NCI-H1436 treated with DMSO at 0.1 percent for 48 hours (cell line): ENCODE measurements around the gene PLA2G2C.

Experiments
- DNase-seq: peaks from one replicate; lab custom pipeline; 2025; lab: John Stamatoyannopoulos, UW

The PLA2G2C gene

DNA sequence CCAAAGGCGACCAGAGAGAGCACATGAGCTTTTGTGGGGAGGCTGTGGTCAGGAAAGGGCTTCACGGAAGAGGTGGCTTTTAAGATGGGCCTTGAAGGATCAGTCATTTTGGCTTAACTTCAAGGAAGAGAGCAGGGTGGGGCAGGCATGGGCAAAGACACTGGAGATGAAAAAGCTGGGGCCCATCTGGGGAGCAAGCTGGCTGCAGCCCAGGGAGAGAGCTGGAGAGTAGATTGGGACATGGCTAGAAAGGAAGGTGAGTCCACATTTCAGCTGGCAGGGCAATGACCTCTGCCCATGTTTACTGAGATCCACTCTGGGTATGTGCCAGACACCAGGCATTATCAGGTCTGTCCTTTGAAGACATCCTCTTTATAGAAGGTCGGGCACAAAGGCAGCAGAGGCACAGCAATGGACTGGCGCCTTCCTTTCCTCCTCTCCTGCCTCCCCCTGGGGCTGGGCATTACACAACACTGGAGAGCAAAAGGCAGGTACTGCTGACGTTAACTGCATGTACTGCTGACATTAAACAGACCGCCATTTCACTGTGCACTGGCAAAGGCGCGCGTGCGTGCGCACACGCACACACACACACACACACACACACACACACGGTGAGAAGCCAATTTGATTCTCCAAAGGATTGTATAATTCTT lies 2.6 kb downstream of the PLA2G2C start:
- no peak for DNase-seq

DNA sequence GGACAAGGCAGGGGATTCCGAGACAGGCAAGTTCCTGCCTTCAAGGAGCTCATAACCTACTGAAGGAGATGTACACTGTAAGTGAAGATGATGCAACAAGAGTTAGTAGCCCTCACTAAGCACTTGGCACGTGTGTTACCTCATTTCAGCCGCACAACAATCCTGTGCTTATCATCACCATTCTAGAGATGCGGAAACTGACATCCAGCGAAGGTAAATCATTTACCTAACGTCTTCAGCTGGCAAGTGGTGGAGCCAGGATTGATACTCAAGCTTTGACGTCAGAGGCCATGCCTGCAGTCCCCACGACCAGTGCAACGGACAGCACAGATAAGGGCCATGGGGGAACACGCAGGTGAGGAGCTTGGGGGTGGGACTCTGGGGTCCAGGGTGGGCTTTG lies 3.3 kb downstream of the PLA2G2C start:
- no peak for DNase-seq

- no peak for DNase-seq
Observed at GRCh38 chr1:20182415-20182814, 3.9 kb downstream of the PLA2G2C start.

GRCh38 chr1:20180844-20181207 lies 5.5 kb downstream of the PLA2G2C start:
- no peak for DNase-seq

DNA sequence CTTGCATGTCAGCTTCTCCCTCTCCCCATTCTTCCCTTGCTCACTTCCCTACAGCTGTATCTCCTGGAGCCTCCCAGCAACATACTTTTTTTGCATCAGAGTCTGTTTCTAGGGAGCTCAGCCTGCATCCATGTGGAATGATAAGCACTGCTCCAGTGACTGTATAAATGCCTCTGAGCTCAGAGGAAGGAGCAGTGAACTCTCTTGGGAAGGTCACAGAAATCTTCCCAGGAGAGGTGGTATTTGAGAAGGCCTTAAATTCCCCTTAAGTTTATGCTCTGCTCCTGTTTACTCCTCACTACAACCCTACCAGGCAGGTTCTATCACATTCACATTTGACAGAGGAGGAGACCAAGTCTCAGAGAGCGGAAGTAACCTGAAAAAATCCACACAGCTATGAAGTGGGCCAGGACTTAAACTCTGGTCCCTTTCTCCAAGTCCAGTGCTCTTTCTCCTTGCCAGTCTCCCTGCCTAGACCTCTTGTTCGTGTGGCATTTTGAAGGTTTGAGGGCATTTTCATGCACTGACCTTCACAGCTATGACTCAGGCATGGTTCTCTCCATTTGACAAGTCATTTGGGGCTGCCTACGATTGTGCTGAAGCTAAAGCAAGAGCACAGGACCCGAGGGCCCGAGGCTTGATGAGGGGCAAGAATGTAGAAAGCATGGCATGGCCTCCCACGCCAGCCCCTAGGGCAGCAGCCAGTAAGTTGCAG lies 6.0 kb downstream of the PLA2G2C start:
- no peak for DNase-seq

DNA sequence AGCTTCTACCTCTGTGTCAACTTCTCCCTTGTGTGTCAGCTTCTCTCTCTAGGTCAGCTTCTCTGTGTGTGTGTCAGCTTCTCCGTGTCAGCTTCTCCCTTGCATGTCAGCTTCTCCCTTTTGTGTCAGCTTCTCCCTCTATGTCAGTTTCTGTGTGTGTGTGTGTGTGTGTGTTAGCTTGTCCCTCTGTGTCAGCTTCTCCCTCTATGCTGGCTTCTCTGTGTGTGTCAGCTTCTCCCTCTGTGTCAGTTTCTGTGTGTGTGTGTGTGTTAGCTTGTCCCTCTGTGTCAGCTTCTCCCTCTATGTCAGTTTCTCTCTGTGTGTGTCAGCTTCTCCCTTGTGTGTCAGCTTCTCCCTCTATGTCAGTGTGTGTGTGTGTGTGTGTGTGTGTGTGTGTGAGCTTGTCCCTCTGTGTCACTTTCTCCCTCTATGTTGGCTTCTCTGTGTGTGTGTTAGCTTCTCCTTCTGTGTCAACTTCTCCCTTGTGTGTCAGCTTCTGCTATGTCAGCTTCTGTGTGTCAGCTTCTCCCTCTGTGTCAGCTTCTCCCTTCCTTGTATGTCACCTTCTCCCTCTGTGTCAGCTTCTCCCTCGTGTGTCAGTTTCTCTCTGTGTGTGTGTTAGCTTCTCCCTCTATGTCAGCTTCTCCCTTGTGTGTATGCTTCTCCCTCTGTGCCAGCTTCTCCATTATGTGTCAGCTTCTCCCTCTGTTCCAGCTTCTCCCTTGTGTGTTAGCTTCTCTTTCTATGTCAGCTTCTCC lies 6.8 kb downstream of the PLA2G2C start:
- no peak for DNase-seq

- DNase-seq: no peak
Observed at GRCh38 chr1:20178634-20179370, 7.5 kb downstream of the PLA2G2C start.

- no peak for DNase-seq
Observed at GRCh38 chr1:20174937-20175666, 11.2 kb downstream of the PLA2G2C start.

DNA sequence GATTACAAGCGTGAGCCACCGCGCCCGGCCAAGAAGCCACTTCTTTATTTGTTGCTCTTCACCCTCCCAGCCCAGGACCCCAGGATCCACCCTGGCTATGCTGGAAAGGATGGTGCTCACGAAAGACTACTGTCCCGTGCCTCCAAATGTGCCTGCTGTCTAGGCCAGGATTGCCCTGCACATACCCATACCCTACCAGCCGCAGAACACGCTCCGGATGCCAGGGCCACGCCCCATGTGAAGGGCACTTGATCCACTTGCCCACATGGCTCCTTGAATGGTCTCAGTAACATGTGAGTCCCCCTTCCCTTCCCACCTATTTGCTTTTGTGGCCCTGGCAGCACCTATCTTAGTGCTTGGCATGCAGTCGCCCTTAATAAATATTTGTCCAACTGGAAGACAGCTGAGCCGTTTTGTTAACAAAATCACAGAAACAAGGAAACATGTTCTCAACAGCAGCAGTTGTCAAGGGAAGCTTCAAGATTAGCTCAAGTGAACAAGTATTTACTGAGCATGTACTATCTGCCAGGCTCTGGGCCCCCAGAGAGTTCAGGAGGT lies 14.2 kb downstream of the PLA2G2C start:
- no peak for DNase-seq

GRCh38 chr1:20169932-20170331 lies 16.4 kb downstream of the PLA2G2C start:
- DNase-seq: no peak

- DNase-seq: no peak
Observed at GRCh38 chr1:20168564-20169491, 17.5 kb downstream of the PLA2G2C start.

GRCh38 chr1:20167126-20167525 lies 19.2 kb downstream of the PLA2G2C start:
- no peak for DNase-seq

- no peak for DNase-seq
Observed at GRCh38 chr1:20166051-20166450, 20.3 kb downstream of the PLA2G2C start.

GRCh38 chr1:20165522-20165951 lies 20.8 kb downstream of the PLA2G2C start:
- DNase-seq: no peak

- DNase-seq: no peak
Observed at GRCh38 chr1:20164694-20165202, 21.6 kb downstream of the PLA2G2C start.

GRCh38 chr1:20160034-20160433 lies 26.3 kb downstream of the PLA2G2C start:
- no peak for DNase-seq

DNA sequence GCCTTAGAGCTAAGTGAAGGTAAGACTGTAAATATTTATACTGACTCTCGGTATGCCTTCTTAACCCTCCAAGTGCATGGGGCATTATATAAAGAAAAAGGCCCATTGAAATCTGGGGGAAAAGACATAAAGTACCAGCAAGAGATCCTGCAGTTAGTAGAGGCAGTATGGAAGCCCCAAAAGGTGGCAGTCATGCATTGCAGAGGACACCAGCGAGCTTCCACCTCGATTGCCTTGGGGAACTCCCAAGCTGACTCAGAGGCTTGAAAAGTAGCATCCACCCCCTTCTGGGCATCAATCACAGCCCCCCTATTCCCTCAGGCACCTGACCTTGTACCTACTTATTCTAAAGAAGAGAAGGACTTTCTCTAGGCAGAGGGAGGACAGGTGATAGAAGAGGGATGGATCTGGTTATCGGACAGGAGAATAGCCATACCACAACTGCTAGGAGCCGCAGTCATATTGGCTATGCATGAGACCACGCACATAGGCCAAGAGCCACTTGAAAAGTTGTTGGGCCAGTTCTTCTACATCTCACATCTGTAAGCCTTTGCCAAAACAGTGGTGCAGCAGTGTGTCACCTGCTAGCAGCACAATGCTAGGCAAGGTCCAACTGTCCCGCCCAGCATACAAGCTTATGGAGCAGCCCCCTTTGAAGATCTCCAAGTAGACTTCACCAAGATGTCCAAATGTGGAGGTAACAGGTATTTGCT lies 27.8 kb downstream of the PLA2G2C start:
- DNase-seq: no peak

DNA sequence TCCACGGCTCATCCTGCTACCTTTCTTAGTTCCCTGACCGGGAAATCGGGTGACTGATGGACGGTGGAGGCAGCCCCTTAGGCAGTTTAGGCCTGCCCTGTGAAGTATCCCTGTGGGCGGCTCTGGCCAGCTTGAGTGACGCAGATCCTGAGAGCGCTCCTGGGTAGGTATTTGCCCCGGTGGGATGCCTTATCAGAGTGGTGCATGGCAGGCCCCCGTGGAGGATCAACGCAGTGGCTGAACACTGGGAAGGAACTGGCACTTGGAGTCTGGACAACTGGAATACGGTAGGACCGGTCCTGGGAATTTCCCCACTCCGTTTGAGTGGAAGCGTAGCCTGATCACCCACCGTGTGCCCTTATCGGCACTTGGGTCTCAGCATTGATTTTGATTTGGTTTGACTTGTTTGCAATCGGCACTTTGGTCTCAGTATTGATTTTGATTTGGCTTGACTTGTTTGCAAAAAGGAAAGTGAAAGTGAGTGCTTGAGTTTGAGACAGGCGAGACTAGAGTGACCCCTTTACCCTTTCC lies 32.0 kb downstream of the PLA2G2C start:
- DNase-seq: no peak

DNA sequence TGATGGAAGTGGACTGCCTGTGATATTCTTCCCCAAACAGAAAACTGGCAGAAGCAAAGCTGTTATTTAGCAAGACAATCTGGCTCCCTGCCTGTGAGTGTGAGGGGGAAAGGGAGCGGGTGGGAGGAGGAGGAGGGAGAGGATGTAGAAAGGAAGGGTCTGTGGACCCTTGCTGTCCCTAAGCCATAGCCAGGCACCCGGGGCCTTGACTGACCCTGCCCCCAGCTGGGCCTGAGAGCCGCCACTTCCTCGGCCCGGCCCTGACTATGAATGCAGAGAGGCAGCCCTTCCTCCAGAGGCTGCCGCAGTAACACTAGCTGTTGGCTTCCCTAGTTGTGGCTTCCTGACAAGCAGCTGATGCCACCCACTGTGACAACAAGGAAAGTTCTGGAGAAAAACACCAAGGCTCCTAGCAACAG lies 33.3 kb downstream of the PLA2G2C start:
- DNase-seq: no peak
